ENCODE results near the gene COIL.

COIL gene

DNA sequence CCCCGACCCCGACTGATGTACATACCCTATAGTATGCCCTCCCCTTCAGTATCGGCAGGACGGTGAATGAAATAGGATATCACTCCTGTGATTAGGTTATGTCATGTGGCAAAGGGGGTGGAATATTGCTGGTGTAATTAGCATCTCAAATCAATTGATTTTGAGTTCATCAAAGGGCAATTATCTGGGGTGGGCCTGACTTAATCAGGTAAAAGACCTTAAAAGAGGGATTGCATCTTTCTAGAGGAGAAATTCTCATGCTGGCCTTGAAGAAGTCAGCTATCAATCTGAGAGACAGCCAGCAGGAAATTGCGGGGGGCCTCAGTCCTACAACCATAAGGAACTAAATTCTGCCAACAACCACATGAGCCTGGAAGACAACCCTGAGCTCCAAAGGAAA is 57.3 kb downstream of the COIL start:
- DNase-seq (ENCODE audit: low spot score) = no peak

DNA sequence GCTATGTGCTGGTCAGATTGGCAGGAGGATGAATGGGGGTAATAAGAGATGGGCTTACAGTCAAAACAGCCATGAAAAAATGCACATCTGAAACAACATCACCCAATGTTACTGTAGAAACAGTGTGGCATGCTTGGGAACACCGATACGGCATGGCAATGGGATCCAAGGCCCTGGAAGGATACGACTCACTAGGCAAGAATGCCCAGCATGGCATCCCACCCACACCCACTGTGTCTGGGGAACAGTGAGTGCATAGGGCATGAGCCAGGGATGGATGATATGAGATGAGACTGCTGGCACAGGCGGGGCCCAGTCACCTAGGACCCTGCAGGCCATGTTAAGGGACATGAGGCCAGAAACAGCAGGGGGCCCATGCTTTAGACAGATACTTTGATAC is 58.5 kb downstream of the COIL start:
- no peak for DNase-seq (ENCODE audit: low spot score)

DNA sequence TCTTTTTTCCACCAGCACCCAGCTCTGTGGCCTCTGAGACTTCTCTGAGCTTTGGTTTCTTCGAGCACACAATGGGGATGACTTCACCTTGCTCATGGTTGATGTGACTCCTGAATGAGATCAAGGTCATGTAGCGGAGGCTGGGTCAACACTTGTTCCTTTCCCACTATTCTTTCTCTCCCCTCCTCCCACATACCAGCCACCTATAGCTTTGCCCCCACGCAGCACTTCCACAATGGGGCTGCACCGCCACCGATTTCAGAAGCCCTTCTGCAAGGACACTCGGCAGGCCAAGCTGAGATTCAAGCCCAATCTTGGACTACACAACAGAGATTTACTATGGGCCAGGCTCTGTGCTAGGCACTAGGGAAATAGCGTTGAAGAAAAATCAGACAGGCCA is 61.4 kb downstream of the COIL start:
- no peak for DNase-seq (ENCODE audit: low spot score)

DNA sequence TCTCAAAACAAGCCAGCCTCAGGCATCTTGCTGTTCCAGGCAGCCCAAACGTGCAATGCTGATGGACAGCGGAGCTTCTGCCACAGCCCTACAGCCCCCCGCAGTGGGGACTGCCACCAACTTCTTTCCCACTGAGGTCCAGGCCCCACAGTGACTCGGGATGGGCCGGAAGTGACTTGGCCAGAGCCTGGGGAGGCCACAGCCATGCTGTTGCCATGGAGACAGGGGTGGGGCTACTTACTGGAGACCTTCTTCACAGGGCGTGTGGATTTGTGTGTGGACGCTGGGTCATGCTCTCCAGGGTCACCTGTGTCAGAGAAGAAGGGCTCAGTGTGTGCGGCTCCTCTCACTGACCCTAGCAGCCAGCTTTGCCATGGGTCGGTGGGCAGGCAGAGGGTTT is 62.0 kb downstream of the COIL start:
- no peak for DNase-seq (ENCODE audit: low spot score)

DNA sequence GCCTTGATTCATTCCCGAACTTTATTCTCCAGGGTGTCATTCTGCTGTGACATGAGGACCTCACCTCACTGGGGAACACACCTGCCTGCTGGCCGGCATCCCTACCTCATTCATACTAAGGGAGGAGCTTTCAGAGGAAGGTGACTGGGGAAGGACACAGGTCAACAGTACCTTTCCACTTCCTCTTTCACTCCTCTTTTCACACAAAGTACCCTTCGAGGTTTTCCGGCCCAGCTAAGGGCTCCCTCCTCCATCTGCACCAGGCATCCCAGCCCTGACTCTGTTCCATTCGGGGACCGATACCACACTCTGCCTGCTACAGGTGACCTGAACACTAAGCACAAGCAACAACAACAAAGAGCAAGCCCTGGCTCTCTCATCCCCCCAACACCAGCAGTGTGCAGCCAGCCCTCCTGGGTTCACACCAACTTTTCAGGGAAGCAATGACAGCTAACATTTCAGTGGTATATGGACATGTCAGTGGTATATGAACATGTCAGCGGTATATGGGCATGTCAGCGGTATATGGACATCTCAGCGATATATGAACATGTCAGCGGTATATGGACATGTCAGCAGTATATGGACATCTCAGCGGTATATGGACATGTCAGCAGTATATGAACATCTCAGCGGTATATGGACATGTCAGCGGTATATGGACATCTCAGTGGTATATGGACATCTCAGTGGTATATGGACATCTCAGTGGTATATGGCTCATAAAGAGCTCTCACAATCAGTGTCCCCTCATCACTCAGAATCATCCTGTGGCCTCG is 63.0 kb downstream of the COIL start:
- DNase-seq (ENCODE audit: low spot score) = no peak

DNA sequence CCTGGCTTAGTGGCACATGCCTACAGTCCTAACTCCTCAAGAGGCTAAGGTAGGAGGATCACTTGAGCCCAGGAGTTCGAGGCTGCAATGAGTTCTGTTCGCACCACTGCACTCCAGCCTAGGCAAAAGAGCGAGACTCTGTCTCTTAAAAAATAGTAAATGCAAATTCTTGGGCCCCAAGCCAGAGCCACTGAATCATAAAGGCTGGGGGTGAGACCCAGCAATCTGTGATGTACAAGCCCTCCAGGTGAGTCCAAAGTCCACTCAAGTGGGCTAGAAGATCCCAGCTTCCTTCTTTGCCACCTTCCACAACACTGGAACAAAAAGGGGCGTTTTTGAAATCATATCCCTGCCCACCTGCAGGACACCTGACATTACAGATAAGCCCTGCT is 63.9 kb downstream of the COIL start:
- DNase-seq (ENCODE audit: low spot score) = no peak

DNA sequence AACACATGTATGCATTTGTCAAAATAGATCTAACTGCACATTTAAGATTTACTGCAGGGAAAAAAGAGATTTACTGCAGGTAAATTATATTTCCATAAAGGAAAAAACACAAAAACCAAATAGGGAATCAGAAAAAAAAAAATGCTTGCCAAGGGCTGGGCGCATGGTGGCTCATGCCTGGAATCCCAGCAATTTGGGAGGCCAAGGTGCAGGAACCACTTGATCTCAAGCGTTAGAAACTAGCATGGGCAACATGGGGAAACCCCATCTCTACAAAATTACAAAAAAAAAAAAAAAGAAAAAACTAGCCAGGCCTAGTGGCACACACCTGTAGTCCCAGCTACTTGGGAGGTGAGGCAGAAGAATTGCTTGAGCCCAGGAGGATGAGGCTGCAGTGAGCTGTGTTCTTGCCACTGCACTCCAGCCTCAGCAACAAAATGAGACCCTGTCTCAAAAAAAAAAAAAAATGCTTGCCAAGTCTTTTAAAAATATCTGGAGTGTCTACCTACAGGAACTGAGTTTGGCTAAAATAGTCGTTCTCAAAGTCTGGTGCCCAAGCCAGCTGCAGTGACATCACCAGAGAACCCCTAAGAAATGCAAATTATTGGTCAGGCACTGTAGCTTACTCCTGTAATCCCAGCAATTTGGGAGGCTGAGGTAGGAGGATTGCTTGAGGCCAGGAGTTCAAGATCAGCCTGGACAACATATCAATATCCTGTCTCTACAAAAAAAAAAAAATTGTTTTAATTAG is 64.5 kb downstream of the COIL start:
- DNase-seq (ENCODE audit: low spot score) = no peak

DNA sequence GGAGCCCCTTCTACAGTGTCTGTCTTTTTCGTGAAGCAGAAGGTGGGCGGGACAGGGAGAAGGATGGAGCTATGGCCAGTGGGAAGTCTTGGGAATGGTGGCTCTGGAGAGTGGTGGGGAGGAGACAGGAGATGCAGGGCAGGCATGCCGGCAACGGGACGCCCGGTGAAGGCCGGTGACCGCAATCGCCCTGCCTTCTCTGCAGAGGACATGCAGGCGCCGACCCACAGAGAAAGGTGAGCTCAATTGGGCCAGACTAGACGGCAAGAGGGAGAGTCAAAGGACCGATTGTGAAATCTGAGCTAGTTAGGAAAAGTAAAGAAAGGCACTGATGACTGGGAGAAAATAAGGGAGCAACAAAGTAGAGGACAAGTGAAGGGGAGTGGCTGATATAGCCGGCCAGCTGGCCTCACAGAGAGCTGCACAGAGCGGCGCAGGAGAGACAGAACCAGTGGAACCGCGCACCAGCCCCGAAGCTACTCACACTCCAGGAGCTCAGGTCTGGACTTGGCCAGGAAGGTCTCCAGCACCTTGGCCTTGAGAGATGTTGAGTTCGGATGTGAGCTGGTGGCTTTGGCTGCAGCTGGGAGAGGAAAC is 65.9 kb downstream of the COIL start:
- DNase-seq (ENCODE audit: low spot score) = no peak

DNA sequence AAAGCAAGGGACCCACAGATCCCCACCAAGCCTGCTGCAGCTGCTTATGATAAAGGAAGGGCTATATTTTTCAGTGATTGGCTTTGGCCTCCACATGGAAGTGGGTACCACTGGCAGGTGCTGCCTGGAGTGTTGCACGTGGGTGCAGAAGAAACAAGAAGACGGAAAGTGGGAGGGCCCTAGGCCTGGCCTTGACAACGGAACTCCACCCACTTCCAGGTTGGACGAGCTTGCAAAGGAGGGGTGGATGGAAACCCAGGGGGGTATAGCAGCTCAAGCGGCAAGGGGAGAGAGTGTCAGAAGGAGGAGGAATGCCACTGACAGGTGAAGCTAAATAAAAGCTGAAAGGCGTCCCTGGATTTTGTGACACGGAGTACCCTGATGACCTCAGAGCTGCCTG is 67.3 kb downstream of the COIL start:
- no peak for DNase-seq (ENCODE audit: low spot score)

DNA sequence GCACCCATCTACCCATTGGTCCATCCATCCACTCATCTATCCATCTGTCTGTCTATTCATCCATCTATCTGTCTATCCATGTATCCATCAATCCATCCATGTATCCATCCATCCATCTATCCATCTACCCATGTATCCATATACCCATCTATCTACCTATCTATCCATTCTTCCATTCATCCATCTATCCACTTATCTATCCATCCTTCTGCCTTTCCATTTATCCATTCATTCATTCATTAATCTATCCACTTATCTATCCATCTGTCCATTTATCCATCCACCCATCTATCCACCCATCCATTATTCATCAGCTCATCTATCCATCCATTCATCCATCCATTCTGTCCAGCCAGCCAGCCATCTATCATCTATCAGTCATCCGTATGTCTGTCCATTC is 68.5 kb downstream of the COIL start:
- DNase-seq (ENCODE audit: low spot score) = no peak

DNA sequence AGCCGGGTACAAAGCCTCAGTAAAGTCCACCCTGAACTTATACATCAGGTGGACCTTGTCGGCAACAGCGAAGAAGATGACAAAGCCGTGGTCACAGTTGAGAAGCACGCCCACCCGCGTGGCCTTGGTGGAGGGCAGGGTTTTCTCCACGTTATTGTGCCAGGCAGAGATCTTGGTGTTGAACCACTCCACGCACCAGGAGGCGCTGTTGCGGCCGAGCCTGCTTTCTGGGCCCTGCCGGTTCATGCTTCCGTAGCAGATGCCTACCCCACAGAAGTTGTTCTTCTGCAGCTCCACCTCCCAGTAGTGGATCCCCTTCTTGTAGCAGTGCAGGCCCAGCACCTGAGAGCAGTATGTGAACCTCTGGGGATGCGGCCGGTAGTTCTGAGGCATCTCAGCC is 69.1 kb downstream of the COIL start:
- DNase-seq (ENCODE audit: low spot score) = no peak

DNA sequence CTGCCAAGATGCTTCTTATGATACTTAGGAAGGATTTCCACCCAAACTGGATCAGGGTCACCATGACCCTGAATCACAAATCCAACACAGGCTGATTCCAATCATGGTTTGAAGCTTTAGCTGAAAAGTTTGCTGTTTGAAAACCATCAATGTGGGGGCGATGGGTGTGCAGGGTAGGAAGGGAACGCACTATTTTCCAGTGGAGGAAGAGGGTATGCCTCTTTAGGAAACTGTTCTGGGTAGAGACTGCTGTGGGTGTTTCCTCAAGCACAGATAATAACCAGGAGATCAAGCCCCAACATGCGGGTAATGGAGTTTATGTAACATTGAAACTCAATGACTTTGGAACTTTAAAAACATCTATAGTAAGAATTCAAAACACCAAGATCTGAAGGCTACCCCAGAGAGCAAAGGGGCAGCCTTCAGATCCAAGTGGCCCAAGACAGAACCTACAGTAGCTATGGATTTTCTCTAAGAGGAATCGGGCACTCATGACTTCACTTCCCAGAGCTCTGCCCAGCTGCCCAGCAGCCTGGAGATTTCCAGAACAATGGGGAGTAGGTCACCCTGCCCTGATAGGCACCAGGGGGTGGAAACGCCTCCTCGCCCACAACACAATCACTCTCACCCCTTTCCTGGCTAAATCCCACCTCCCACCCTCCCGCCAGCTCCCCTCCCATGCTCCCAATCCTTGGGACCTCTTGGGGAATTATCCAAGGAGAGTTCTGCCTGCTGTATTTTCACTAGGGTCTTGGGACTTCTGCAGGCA is 69.8 kb downstream of the COIL start:
- no peak for DNase-seq (ENCODE audit: low spot score)

DNA sequence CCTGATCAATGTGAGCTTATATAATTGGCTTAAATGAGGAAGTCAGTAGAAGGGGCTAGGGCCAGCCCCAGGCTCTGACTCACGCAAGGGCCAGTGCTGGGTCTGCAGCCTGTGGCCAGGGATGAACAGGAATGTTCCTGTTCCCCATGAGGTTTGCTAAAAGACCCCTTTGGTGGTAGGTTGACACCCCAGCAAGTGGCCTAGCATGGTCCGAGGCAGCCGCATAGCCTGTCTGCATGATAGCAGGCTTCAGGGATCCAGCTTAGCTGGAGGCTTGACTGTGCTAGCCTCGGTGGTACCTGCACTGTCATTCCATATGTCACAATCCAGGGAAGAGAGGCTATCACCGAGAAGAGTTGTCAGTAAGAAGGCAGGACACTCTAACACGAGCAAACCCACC is 70.5 kb downstream of the COIL start:
- no peak for DNase-seq (ENCODE audit: low spot score)

All from left forelimb (tissue), 1 donor.